H9 (cell line): ENCODE measurements around the gene MAP3K5. TPM values are rescaled to one million over a fixed set of nuclear protein-coding genes. Genes with fewer than 3 reads are reported as not detected.

ENCODE experiments used
- DNase-seq: peaks from one replicate; pipeline ENCODE4 v3.0.0-alpha.2; 2017
- H2AFZ ChIP-seq: one replicate; pipeline ENCODE4 v1.6.1; 2013; ENCODE audit warnings: mild to moderate bottlenecking, low read length, control low read depth, moderate library complexity
- H2AK5ac ChIP-seq: 2 replicates; pipeline ENCODE4 v1.6.1; 2013; ENCODE audit warnings: low read length, control low read depth, mixed read lengths; ENCODE audit not compliant: insufficient read length
- H2BK120ac ChIP-seq: one replicate; pipeline ENCODE4 v1.6.1; 2013; ENCODE audit warnings: low read depth, mild to moderate bottlenecking, low read length, control low read depth, inconsistent platforms; ENCODE audit not compliant: poor library complexity, severe bottlenecking
- H2BK12ac ChIP-seq: 2 replicates; pipeline ENCODE4 v1.6.1; 2013; ENCODE audit warnings: low read length, control low read depth, mixed read lengths, low read depth; ENCODE audit not compliant: insufficient read length
- H2BK15ac ChIP-seq: 2 replicates; pipeline ENCODE4 v1.6.1; 2013; ENCODE audit warnings: low read depth, low read length, control low read depth
- H2BK20ac ChIP-seq: one replicate; pipeline ENCODE4 v1.6.1; 2013; ENCODE audit warnings: low read depth, mild to moderate bottlenecking, low read length, control low read depth, inconsistent platforms; ENCODE audit not compliant: poor library complexity, severe bottlenecking
- H2BK5ac ChIP-seq: 2 replicates; pipeline ENCODE4 v1.6.1; 2013; ENCODE audit warnings: low read length, control low read depth, mixed read lengths; ENCODE audit not compliant: insufficient read length
- H3K14ac ChIP-seq: 2 replicates; pipeline ENCODE4 v1.6.1; 2013; ENCODE audit warnings: low read length, control low read depth; ENCODE audit not compliant: insufficient read depth
- H3K18ac ChIP-seq: 2 replicates; pipeline ENCODE4 v1.6.1; 2013; ENCODE audit warnings: low read depth, mild to moderate bottlenecking, mixed read lengths, low read length, control low read depth; ENCODE audit not compliant: insufficient read length
- H3K23ac ChIP-seq: 2 replicates; pipeline ENCODE4 v1.6.1; 2013; ENCODE audit warnings: low read length, control low read depth, mixed read lengths, low read depth; ENCODE audit not compliant: insufficient read length
- H3K23me2 ChIP-seq: 2 replicates; pipeline ENCODE4 v1.6.1; 2013; ENCODE audit warnings: low read depth, mild to moderate bottlenecking, mixed read lengths, low read length, control low read depth; ENCODE audit not compliant: insufficient read length, poor library complexity, severe bottlenecking
- H3K27ac ChIP-seq: 2 replicates; pipeline ENCODE4 v1.5.1; 2013; ENCODE audit warnings: low read length, control low read depth, mixed read lengths, low read depth; ENCODE audit not compliant: insufficient read length
- H3K27me3 ChIP-seq: 2 replicates; pipeline ENCODE4 v1.6.1; 2013; ENCODE audit warnings: low read length, control low read depth, inconsistent platforms; ENCODE audit not compliant: insufficient read depth
- H3K4ac ChIP-seq: 2 replicates; pipeline ENCODE4 v1.6.1; 2013; ENCODE audit warnings: low read depth, mild to moderate bottlenecking, control low read depth, inconsistent platforms, low read length, moderate library complexity
- H3K4me1 ChIP-seq: 2 replicates; pipeline ENCODE4 v1.6.1; 2013; ENCODE audit warnings: low read length, control low read depth, inconsistent platforms; ENCODE audit not compliant: insufficient read depth
- H3K4me2 ChIP-seq: 2 replicates; pipeline ENCODE4 v1.6.1; 2013; ENCODE audit warnings: low read length, control low read depth, mixed read lengths; ENCODE audit not compliant: insufficient read length, insufficient read depth
- H3K56ac ChIP-seq: 2 replicates; pipeline ENCODE4 v1.6.1; 2013; ENCODE audit warnings: low read depth, mild to moderate bottlenecking, mixed read lengths, low read length, control low read depth; ENCODE audit not compliant: insufficient read length
- H3K79me1 ChIP-seq: 2 replicates; pipeline ENCODE4 v1.6.1; 2013; ENCODE audit warnings: low read depth, mild to moderate bottlenecking, moderate library complexity, low read length, control low read depth, inconsistent platforms; ENCODE audit not compliant: insufficient read depth, poor library complexity, severe bottlenecking
- H3K79me2 ChIP-seq: 2 replicates; pipeline ENCODE4 v1.6.1; 2013; ENCODE audit warnings: low read length, control low read depth, inconsistent platforms; ENCODE audit not compliant: insufficient read depth
- H3K9ac ChIP-seq: 2 replicates; pipeline ENCODE4 v1.6.1; 2013; ENCODE audit warnings: low read length, control low read depth, mixed read lengths; ENCODE audit not compliant: insufficient read length; ENCODE audit errors: extremely low read depth
- H3K9me3 ChIP-seq: one replicate; pipeline ENCODE4 v1.6.1; 2013; ENCODE audit warnings: low read depth, low read length, inconsistent platforms; ENCODE audit not compliant: control insufficient read depth
- H3T11ph ChIP-seq: one replicate; pipeline ENCODE4 v1.6.1; 2013; ENCODE audit warnings: mild to moderate bottlenecking, low read length, control low read depth, inconsistent platforms
- H4K20me1 ChIP-seq: one replicate; pipeline ENCODE4 v1.6.1; 2013; ENCODE audit not compliant: control insufficient read depth, insufficient read length, insufficient read depth
- H4K5ac ChIP-seq: 2 replicates; pipeline ENCODE4 v1.6.1; 2013; ENCODE audit warnings: low read depth, mild to moderate bottlenecking, mixed read lengths, low read length, control low read depth; ENCODE audit not compliant: insufficient read length
- H4K8ac ChIP-seq: replicated peaks from 2 replicates; pipeline ENCODE4 v1.6.1; 2013; ENCODE audit warnings: low read length, control low read depth, mixed read lengths, low read depth; ENCODE audit not compliant: insufficient read length
- H4K91ac ChIP-seq: 2 replicates; pipeline ENCODE4 v1.6.1; 2013; ENCODE audit warnings: low read depth, mild to moderate bottlenecking, moderate library complexity, mixed read lengths, low read length, control low read depth; ENCODE audit not compliant: insufficient read length
- H3K27ac Mint-ChIP-seq, 3 experiments: 2 replicates in 2 of 3; 3 replicates in 1 of 3; pipeline ENCODE4 v1.8.0; 2020 to 2021; ENCODE audit warnings: mixed read lengths in 3 of 3, mild to moderate bottlenecking in 1 of 3, moderate library complexity in 1 of 3
- H3K27me3 Mint-ChIP-seq: 2 replicates; pipeline ENCODE4 v1.8.0; 2021; ENCODE audit warnings: low read depth, mild to moderate bottlenecking, moderate library complexity, mixed read lengths
- H3K36me3 Mint-ChIP-seq, 3 experiments: 2 replicates in 2 of 3; 3 replicates in 1 of 3; pipeline ENCODE4 v1.8.0; 2020 to 2021; ENCODE audit warnings: low read depth in 3 of 3, mixed read lengths in 3 of 3; ENCODE audit not compliant: insufficient read depth in 1 of 3
- H3K4me1 Mint-ChIP-seq, 2 experiments: 2 replicates each; pipeline ENCODE4 v1.8.0; 2020; ENCODE audit warnings: mixed read lengths in 2 of 2
- H3K4me3 Mint-ChIP-seq, 2 experiments: 2 replicates in 1 of 2; 3 replicates in 1 of 2; pipeline ENCODE4 v1.8.0; 2020 to 2021; ENCODE audit warnings: mild to moderate bottlenecking in 2 of 2, mixed read lengths in 2 of 2, moderate library complexity in 1 of 2
- H3K9me3 Mint-ChIP-seq, 2 experiments: 2 replicates in 1 of 2; 3 replicates in 1 of 2; pipeline ENCODE4 v1.8.0; 2020; ENCODE audit warnings: mild to moderate bottlenecking in 2 of 2, mixed read lengths in 2 of 2, moderate library complexity in 1 of 2
- WGBS: extraction: QIAGEN DNeasy Blood & Tissue Kit; methylation state at CpG from one replicate; pipeline ENCODE4 v1.1.7; 2013; ENCODE audit warnings: missing lambda C conversion rate, low lambda C conversion rate, mixed read lengths; ENCODE audit not compliant: insufficient read length; ENCODE audit errors: extremely low coverage; 5-methylcytosine and 5-hydroxymethylcytosine counted together
- total RNA-seq: library from RNA; stranded (reverse); gene quantifications from 2 replicates; pipeline ENCODE4 v1.2.1, GENCODE V29; 2021
- TF ChIP-seq, protein P1 (sequence below): fragments of 200-600 bp; sonication (generic); conservative IDR thresholded peaks from 3 replicates; pipeline ENCODE4 v1.8.0; 2021; ENCODE audit warnings: antibody characterized with exemption, mild to moderate bottlenecking

Gene MAP3K5
- total RNA-seq, 1 experiment from 2014 or later = 1.6 TPM

- Mint-ChIP-seq H3K4me3 (no peak overlapping the region), H3K4me1 (no peaks in the 10 kb centered on the region)
Measured at GRCh38 chr6:136711644-136712043, 80.6 kb downstream of the MAP3K5 start.

More at GRCh38 chr6:136711644-136712043, 80.6 kb downstream of the MAP3K5 start:
- Histone ChIP-seq H3K79me1 (no peaks in the 10 kb centered on the region), H2BK15ac (no peak overlapping the region), H4K20me1 (no peaks in the 10 kb centered on the region), H3K4me1 (no peaks in the 10 kb centered on the region), H3K27ac (no peak overlapping the region), H4K5ac (no peak overlapping the region), H3K9me3 (no peaks in the 10 kb centered on the region), H2AFZ (no peak overlapping the region), H3K4ac (no peak overlapping the region), H3K9ac (no peak overlapping the region), H4K8ac (no peak overlapping the region), H2BK12ac (no peak overlapping the region), H3K23me2 (no peaks in the 10 kb centered on the region), H2AK5ac (no peak overlapping the region), H3K79me2 (no peaks in the 10 kb centered on the region), H4K91ac (no peak overlapping the region), H3K23ac (no peak overlapping the region), H2BK20ac (no peak overlapping the region), H3K18ac (no peak overlapping the region), H3K14ac (no peak overlapping the region), H3K27me3 (no peaks in the 10 kb centered on the region; the same call in 1 of the 2 replicates), H3T11ph (no peak overlapping the region), H3K4me2 (no peak overlapping the region), H3K56ac (no peak overlapping the region), H2BK120ac (no peak overlapping the region), H2BK5ac (no peak overlapping the region)
- no CpG with 5 or more reads among the region's 2 CpGs for WGBS
- DNase-seq = no peak
- Mint-ChIP-seq H3K27ac (no peak overlapping the region), H3K9me3 (no peaks in the 10 kb centered on the region), H3K36me3 (no peaks in the 10 kb centered on the region), H3K27me3 (no peaks in the 10 kb centered on the region)
- TF ChIP-seq, protein P1, sequence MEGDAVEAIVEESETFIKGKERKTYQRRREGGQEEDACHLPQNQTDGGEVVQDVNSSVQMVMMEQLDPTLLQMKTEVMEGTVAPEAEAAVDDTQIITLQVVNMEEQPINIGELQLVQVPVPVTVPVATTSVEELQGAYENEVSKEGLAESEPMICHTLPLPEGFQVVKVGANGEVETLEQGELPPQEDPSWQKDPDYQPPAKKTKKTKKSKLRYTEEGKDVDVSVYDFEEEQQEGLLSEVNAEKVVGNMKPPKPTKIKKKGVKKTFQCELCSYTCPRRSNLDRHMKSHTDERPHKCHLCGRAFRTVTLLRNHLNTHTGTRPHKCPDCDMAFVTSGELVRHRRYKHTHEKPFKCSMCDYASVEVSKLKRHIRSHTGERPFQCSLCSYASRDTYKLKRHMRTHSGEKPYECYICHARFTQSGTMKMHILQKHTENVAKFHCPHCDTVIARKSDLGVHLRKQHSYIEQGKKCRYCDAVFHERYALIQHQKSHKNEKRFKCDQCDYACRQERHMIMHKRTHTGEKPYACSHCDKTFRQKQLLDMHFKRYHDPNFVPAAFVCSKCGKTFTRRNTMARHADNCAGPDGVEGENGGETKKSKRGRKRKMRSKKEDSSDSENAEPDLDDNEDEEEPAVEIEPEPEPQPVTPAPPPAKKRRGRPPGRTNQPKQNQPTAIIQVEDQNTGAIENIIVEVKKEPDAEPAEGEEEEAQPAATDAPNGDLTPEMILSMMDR = no peak
